ENCODE results near the gene CD93. TPM values are rescaled to one million over a fixed set of nuclear protein-coding genes. Genes with fewer than 3 reads are reported as not detected.

Gene CD93
- total and polyA plus RNA-seq, 8 donors, result 2.9 to 63.5 (median 6.7) TPM

- H3K4me3 ChIP-seq, result no peak overlapping the region
- H3K9me3 ChIP-seq, result no peaks in the 10 kb centered on the region
- no peak for DNase-seq
- no peak overlapping the region for H3K27ac ChIP-seq
- intact Hi-C loops (cut with DNase I; ENCODE audit: low total_unique reads), result no loop called here
- no peaks in the 10 kb centered on the region for H3K27me3 ChIP-seq
- WGBS, 5 donors, result 85 to 90% (median 88%) methylated on average over 9 of the region's 9 CpGs
- TF ChIP-seq POLR2AphosphoS5 (IDR thresholded peaks at IDR 0.05), result no peak
- TF ChIP-seq EP300 (IDR thresholded peaks at IDR 0.05), result no peak
- no peak for TF ChIP-seq POLR2A (IDR thresholded peaks at IDR 0.05)
- TF ChIP-seq, protein P1, sequence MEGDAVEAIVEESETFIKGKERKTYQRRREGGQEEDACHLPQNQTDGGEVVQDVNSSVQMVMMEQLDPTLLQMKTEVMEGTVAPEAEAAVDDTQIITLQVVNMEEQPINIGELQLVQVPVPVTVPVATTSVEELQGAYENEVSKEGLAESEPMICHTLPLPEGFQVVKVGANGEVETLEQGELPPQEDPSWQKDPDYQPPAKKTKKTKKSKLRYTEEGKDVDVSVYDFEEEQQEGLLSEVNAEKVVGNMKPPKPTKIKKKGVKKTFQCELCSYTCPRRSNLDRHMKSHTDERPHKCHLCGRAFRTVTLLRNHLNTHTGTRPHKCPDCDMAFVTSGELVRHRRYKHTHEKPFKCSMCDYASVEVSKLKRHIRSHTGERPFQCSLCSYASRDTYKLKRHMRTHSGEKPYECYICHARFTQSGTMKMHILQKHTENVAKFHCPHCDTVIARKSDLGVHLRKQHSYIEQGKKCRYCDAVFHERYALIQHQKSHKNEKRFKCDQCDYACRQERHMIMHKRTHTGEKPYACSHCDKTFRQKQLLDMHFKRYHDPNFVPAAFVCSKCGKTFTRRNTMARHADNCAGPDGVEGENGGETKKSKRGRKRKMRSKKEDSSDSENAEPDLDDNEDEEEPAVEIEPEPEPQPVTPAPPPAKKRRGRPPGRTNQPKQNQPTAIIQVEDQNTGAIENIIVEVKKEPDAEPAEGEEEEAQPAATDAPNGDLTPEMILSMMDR (IDR thresholded peaks at IDR 0.05), result no peak
- H3K36me3 ChIP-seq, result no peaks in the 10 kb centered on the region
- peaks cover 0 to 13% (median under 1%) of the 10 kb centered on the region in 4 donors for H3K4me1 ChIP-seq
Measured at GRCh38 chr20:23111944-23112342, 25.8 kb upstream of the CD93 start.

- Histone ChIP-seq H3K36me3 (no peaks in the 10 kb centered on the region), H3K27ac (no peak overlapping the region), H3K4me3 (no peak overlapping the region), H3K9me3 (no peaks in the 10 kb centered on the region), H3K27me3 (no peaks in the 10 kb centered on the region), H3K4me1 (peaks cover 0 to 14% (median 5%) of the 10 kb centered on the region in 4 donors)
- TF ChIP-seq EP300 (IDR thresholded peaks at IDR 0.05), result no peak
- no peak for TF ChIP-seq POLR2AphosphoS5 (IDR thresholded peaks at IDR 0.05)
- TF ChIP-seq, protein P1 (IDR thresholded peaks at IDR 0.05), result no peak
- no peak for TF ChIP-seq POLR2A (IDR thresholded peaks at IDR 0.05)
- 88 to 92% (median 90%) methylated on average over 12 to 16 of the region's 16 CpGs for WGBS, 5 donors
- intact Hi-C loops (cut with DNase I; ENCODE audit: low total_unique reads), result no loop called here
- DNase-seq, result no peak
Measured at GRCh38 chr20:23111307-23111943, 25.3 kb upstream of the CD93 start.

DNA sequence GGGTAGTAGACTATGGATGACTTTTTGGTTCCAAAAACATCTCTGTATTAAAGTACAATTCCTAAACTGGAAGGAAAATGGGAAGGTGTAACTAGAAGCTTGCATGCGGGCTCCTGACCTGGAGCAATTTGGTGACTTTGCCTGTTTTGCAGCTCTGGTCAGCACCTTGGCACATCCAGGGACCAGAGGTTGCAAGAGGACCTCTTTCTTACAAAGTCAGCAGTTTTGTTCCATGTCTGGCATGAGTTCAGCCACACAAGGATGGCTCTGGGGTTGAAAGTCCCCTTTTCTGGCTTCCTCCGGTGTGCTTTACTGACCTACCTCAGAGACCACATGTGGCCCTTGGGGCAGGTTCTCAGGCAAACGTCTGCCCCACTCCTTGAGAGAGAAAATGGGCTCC, 22.7 kb upstream of the CD93 start:
- no peak for TF ChIP-seq POLR2AphosphoS5 (IDR thresholded peaks at IDR 0.05)
- TF ChIP-seq EP300 (IDR thresholded peaks at IDR 0.05), result no peak
- TF ChIP-seq POLR2A (IDR thresholded peaks at IDR 0.05), result no peak
- TF ChIP-seq, protein P1 (IDR thresholded peaks at IDR 0.05), result no peak
- Histone ChIP-seq H3K36me3 (no peaks in the 10 kb centered on the region), H3K4me1 (peaks cover 5 to 26% (median 10%) of the 10 kb centered on the region in 4 donors), H3K27ac (no peak overlapping the region), H3K27me3 (no peaks in the 10 kb centered on the region), H3K9me3 (no peaks in the 10 kb centered on the region), H3K4me3 (no peak overlapping the region)
- intact Hi-C loops (cut with DNase I; ENCODE audit: low total_unique reads), result no loop called here
- 64 to 81% (median 78%) methylated on average over 3 of the region's 3 CpGs for WGBS, 5 donors
- DNase-seq, result no peak

GRCh38 chr20:23107466-23107865, 21.3 kb upstream of the CD93 start:
- TF ChIP-seq EP300 (IDR thresholded peaks at IDR 0.05) (no peak), POLR2AphosphoS5 (IDR thresholded peaks at IDR 0.05) (no peak), POLR2A (IDR thresholded peaks at IDR 0.05) (no peak)
- TF ChIP-seq, protein P1 (IDR thresholded peaks at IDR 0.05), result no peak
- intact Hi-C loops (cut with DNase I; ENCODE audit: low total_unique reads), result no loop called here
- Histone ChIP-seq H3K4me1 (peaks cover 5 to 26% (median 14%) of the 10 kb centered on the region in 4 donors), H3K9me3 (no peaks in the 10 kb centered on the region), H3K36me3 (no peaks in the 10 kb centered on the region), H3K27me3 (no peaks in the 10 kb centered on the region), H3K27ac (peak overlapping the region in 2 of 5 donors; percentile 71 to 73), H3K4me3 (no peak overlapping the region)
- 68 to 83% (median 71%) methylated on average over 3 of the region's 3 CpGs for WGBS, 5 donors
- DNase-seq, result no peak
